GM19239 (cell line): ENCODE measurements around the gene RBM38.

ENCODE experiments used
- DNase-seq: peaks from one replicate; pipeline ENCODE4 v3.0.0; 2011; ENCODE audit warnings: low spot score; ENCODE audit not compliant: insufficient read length
- FAIRE-seq: peaks from 2 replicates; lab custom pipeline; 2011; peaks lifted over from hg19 to GRCh38; lab: Jason Lieb, UNC

The RBM38 gene

DNA sequence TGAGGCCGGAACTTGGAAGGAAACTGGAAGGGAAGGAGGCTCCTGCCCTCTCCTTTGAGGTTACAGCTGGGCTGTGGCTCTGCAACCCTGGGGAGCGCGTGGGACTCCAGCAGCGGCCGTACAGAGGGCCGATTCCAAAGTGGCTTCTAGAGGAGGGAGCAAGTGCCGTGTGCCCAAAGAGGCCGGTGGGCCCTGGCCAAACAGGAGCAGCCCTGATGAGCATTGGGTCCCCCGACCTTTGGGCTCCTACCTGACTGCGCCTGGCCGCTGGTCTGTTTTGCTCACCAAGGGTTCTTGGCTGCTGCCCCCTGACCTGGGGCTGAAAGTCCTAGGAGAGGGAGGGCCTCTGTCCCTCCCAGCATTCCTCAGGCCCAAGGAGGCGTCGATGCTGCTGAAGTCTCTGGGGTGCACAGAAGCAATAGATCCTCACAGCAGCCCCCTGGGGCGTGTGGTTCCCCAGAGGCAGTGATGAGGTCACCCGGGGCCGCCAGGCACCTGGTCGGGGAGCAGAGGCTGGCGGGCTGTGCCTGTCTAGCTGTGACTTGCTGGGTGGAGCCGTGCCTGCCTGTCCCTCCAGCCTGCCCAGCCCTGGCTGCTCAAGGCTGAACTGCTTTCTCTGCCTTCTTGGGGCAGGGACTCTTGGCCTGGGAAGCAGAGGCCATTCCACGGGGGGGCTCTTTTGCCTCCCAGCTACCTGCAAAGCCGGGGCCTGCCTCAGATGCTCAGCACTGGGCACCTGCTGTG lies 9.8 kb downstream of the RBM38 start:
- FAIRE-seq: no peak
- no peak for DNase-seq

DNA sequence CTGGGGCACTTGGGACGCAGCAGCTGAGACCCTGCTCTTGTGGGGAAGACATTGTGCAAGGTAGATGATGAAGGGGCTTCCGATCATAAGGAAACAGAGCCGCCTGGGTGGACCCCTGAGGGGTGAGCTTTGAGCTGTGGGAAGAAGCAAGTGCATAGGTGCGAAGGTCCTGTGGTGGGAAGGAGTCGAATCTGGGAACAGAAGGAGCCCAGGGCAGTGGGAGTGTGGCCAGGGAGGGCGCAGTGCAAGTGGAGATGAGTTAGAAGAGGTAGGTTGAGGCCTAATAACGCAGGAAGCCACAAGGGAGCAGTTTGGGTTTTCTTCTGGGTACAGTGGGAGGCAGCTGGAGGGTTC lies 10.3 kb downstream of the RBM38 start:
- no peak for DNase-seq

DNA sequence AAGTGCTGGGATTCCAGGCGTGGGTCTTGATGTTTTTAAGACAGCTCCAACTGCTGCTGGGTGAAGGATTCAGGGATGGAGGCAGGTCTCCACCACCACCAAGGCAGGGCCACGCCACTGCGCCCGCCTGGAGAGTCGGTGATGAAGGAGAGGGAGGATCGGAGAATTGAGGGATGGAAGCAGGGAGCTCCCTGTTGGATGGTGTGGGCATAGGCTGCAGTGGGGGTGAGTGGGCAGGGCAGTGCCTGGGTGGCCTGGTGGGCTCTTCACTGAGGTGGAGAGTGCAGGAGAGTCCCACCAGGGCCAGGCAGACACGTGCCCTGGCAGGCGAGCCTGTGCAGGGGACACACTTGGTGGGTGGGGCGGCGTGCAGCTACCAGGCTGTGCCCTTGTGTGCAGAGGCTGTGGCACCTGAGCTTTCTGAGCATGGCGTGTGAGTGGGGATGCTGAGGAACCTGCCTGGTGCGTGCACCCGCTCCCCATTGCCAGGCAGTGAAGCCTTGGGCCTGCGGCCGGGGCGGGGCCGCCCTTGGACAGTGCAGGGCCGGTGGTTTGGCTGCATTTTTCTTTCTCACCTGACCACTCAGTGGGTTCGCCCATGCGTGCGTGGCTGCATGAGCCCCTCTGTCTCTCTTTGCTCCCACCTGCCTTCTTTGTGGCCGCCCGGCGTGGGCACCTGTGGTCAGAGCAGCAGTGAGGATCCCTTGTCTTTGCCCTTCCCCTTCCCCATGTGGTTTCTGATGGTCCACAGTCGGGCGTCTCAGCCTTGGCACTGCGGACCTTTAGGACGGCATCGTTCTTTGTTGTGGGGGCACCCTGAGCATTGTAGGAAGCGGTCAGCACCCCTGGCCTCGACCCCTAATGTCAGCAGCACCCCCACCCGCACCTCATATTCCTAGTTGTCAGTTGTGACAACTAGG lies 11.3 kb downstream of the RBM38 start:
- no peak for FAIRE-seq

More for the DNA sequence above, 10.3 kb downstream of the RBM38 start:
- no peak for FAIRE-seq

DNA sequence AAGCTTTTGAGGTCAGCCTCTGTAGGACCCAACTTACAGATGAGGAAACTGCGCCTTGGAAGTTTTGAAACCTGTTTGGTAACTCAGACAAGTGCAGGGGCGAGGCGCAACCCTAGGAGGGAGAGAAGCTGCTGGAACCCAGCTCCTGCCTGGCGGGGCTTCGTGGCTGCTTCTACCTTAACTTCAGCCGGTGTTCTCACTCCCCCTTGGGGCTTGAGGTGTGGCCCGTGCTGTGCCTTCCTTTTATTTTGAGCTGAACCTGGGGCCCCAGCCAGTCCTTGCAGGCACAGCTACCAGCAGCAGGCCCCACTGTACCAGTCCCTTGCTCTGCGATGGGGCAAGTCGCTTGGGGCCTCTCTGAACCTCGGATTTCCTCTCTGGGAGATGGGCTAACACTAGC lies 12.0 kb downstream of the RBM38 start:
- DNase-seq (no peak), FAIRE-seq (no peak)

More for the DNA sequence above, 11.3 kb downstream of the RBM38 start:
- DNase-seq: no peak

DNA sequence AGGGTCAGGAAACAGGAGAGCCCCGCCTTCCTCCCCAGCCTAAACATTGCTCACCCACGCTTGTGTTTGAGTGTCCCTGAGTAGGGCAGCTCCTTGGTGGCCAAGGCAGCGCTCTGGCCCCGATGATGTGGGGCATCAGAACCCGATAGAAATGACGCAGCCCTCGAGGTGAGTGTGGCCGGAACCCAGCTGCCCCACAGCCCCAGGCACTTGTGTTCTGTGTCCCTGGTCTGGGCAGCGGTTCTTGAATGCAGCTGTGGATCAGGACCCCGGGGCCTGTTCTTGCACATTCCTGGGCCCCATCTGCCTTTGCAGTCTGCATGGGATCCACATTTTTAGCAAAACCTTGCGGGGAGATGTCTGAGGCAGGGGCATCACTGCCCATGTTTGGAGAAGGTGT lies 12.8 kb downstream of the RBM38 start:
- FAIRE-seq: no peak

DNA sequence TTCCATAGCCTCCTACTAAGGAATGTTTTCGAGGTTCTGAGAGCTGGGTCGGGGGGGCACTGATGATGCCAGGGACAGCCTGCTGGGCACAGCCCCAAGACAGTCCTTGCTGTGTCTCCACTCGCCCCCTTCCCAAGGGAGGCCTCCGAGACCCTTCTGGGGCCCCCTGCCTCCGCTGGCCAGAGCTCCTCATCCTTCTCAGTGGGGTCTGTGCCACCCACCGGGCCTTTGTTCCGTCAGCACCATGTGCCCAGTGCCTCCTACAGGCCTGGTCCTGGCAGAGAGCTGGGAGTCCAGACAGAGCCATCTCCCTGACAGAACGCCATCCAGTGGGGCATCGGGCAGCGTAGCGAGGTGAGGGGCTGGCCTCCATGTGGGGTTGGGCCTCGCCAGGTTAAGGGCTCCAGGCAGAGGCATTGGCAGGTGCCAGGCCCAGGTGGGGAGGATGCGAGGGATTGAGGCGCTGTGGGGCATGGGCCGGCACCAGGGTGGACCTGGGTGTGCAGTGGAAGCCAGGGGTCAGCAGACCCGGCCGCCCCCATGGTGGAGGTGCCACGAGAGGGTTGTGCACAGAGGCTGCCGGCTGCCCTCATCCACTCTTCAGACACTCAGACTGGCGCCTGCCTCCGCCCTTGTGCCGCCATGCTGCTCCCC lies 13.3 kb downstream of the RBM38 start:
- FAIRE-seq (no peak), DNase-seq (no peak)

More for the DNA sequence above, 12.8 kb downstream of the RBM38 start:
- no peak for DNase-seq

DNA sequence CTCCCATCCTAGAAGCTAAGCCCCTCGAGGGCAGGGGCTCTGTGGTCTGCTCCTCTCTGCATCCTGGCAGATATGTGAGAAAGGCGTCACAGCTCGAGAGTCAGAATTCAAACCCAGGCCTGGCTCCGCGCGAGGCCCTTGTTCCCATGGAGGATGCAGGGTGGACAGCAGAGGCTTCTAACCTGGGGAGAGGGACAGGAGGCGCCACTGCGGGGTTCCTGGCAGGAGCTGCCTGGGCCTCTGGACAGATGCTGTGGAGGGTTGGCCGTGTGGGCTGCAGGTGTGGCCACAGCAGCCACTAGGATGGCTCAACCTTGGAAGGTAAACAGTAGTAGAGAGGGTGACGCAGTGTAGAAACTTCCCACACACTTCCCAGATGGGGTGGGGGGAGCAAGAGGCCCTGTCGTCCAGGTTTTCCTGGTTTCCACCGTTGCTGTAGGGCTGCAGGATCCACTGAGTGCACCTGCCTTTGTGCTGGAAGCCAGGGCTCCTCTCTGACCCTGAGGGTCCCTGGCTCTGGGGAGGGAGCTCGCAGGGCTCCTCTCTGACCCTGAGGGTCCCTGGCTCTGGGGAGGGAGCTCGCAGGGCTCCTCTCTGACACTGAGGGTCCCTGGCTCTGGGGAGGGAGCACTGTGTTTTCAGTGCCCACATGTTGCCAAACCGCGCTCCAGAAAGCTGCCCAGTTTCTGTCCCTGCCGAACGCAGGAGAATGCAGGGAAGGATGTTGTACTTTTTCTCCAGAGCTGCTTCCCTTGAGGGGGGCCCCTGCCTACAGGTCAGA lies 14.2 kb downstream of the RBM38 start:
- DNase-seq (no peak), FAIRE-seq (no peak)

DNA sequence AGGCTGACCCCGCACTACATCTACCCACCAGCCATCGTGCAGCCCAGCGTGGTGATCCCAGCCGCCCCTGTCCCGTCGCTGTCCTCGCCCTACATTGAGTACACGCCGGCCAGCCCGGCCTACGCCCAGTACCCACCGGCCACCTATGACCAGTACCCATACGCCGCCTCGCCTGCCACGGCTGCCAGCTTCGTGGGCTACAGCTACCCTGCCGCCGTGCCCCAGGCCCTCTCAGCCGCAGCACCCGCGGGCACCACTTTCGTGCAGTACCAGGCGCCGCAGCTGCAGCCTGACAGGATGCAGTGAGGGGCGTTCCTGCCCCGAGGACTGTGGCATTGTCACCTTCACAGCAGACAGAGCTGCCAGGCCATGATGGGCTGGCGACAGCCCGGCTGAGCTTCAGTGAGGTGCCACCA lies 16.4 kb downstream of the RBM38 start:
- no peak for DNase-seq
- no peak for FAIRE-seq

DNA sequence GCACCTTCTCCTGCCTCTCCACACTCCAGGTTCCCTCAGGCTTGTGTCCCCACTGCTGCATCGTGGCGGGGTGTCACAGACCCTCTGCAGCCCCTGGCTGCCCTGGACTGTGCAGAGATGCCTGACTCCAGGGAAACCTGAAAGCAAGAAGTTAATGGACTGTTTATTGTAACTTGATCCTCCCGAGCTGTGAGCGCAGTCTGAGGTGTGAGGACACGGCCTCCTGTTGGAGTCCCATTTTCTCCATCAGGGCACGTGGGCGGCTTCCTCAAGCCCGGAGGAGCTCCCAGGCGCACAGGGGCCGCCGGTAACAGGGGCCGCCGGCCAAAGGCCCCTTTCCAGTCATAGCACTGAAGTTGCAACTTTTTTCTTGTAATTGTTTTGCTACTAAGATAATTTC lies 16.9 kb downstream of the RBM38 start:
- FAIRE-seq (no peak), DNase-seq (no peak)

DNA sequence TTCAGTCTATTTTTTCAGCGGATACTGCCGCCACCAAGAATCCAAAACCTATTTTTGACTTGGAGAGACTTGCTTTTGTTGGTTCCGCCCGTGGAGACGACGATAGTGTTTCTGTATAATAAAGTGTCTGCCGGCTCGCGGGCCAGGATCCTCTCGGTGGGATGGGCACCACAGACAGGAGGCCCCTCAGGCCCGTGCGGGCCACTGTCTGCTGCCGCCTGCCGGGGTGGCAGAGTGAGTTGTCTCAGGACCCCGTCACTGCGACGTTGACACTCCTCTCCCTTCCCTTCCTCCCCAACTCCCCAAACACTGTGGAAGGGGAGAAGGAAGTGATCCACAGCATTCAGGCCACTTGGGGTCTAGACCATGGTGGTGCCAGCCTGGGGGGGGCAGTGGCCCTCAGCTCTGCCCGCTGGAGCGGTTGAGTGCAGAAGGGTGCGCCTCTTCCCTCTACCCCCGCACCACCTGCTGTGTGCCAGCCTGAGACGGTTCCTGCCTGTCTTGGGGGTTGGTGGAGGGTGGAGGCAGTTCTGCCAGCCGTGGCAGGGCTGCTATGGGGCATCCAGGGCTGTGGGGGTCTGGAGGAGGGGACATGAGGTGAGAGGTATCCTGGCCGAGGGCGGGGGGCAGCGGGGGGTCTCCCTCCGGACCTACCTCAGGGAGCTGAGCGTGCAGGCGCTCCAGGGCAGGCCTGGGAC lies 17.5 kb downstream of the RBM38 start:
- DNase-seq (no peak), FAIRE-seq (no peak)

DNA sequence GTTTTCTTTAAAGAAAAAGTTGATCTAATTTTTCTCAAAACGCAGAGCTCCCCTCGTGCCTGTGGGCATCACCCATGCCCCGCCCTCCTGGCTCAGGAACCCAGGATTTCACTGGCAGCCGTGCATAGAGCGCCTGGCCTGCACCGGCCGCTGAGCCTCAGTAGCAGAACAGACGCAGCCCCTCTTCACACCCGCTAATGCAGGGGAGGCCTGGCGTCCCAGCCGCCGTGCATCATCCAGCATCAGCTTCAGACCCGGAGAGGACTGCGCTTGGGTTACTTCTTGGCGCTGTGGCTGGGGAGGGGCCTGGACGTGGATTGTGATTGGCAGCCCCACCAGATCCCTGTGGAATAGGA lies 18.1 kb downstream of the RBM38 start:
- FAIRE-seq (no peak), DNase-seq (no peak)

DNA sequence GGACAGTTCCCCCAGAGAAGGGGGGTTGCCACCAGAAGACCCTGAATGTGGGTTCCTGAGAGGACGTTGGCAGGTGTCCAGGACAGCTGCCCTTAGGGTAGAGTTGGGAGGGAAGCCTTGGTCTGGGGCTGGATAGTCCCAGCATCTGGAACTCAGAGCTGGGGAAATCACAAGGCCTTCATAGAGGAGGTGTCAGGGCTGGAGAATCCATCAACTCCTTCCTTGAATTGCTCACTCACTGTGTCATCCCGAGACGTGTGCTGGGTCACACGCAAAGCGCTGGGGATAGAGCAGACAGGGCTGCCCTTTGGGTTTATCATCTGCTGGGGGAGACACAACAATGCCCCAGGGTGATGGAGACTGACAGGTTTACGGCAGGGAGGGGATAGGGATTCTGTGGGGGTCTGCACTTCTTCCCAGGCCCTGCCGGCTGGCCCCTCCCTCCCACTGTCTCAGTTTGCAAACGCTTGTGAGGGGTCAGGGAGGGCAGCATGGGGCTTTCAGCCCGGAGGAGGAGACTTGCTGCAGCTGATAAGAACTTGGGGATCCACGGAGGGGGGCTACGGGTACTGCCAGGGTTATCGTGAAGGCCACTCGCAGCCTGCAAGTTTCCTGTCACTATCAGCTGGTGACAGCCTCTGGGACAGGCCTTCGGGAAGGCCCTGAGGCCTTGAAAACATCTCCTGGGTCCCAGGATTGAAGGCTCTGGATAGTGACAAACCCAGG lies 18.6 kb downstream of the RBM38 start:
- FAIRE-seq (no peak), DNase-seq (no peak)

DNA sequence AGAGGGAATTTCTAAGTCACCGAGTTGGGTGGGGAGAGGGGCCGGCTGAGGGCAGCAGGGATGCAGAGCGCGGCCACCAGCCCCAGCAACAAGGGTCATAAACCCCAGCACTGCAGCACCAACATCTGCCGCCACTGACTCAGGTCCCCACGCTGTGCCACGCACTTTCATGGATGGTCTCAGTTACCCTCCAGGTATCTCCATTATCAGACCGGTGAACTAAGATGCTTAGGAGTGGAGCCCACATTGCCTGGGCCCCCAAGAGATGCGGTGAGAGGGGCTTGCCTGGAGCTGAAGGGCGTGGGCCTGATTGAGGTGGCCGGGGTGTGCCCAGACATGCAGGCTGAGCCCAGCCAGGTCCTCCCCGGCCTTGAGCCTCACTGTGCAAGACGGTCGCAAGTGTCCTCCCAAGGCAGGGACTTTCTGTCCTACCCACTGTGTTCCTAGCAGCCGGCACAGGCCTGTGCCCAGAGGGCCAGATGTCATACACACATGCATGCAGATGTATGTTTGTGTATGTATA lies 19.3 kb downstream of the RBM38 start:
- FAIRE-seq (no peak), DNase-seq (no peak)

DNA sequence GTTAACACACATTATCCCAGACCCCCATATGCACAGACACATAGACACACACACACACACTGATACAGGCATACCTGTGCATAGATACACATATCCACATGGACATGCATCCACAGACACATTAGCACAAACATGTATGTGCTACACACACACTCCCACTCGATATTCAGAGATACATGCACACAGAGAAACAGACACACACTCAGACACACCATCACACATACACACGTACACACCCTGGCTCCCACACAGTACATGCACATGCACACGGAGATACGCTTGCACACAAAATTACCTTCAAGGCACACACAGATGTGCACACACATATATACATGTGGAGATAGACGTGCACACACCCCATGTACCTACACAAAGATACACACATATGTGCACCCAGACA lies 19.7 kb downstream of the RBM38 start:
- DNase-seq: no peak
- FAIRE-seq: no peak

DNA sequence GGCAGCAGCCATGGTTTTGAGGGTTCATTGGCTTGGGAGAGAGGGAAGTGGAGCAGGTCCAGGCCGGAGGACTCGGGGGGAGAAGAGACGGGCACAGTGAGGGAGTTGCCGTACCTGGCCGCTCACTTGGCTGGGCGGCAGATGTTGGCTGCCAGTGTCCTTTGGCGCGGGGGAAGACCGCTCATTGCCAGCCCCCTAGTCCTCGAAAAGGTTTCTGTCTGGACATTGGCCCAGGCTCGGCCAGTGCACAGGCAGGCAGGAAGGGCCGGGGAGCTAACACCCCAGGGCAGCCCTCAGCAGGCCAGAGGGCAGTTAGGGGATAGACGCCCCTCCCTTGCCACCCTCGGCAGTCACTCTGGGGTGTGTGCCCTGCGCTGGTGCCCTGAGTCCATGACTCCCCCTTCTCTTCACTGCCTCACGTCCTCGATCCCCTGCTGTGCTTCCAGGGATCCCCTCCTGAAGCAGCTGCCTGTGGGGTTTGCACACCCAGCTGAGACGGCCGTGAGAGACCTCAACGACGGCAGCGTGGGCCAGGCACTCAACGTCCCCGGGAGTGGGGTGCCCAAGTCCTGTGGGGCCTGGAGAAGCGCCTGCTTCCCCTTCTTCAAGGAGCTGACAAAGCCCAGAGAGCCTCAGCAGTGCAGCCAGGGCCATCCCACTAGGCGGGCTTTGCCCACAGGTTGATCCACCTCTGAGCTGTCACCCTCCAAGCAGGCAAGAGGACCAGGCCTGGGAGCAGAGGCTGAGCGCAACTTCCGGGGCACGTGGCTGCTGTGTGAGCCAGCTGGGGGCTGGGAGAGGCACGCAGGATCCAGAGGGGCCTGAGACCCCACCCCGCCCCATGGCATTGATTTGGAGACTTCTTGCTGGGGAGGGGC lies 20.4 kb downstream of the RBM38 start:
- DNase-seq: no peak
- no peak for FAIRE-seq

DNA sequence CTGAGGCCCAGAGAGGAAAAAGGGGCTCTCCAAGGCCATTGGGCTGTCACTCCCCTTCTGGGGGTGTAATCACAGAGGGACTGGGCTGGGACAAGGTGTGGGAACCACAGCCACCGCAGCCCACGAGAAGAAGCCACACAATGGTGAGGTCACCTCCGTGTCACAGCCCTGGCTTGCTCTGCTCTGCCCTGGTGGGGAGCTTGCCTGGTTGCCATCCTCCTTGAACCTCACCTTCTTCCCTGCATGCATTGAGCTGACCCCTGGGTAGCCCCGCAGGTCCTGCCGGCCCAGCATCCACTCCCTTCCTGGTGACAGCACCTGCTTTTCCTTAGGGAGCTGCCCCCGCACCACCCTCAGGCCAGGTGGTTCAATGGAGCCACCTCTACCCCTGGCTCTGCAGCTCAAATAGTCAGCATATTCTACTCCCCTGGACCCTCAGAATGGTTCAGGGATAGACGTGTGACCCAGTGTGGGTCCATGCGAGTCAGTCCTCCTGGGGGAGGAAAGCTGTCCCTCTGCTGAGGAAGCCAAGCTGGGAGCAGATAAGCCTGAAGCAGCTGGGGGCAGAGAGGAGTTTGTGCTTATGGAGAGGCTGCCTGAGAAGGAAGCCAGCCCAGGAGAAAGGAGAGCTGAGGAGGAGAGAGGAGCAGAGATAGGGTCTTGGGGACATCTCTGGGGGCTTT lies 21.3 kb downstream of the RBM38 start:
- no peak for FAIRE-seq

DNA sequence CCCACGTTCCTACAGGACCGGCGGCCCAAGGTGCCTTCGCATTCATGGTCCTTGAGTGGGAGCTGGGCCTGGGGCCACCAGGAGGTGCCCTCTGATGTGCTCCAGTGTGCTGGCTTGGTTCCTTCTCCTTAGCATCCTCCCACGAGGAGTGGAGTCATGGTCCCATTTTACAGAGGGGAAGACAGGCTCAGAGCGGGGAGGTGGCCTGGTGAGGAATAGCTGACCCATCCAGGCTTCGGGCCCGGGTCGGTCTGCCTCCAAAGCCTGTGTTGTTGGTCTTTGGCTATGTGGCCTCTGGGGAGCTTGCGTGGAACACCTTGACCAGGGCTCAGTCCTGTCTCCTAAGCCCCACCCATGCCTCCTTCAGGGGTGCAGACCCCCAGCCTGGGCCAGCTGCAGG lies 22.8 kb downstream of the RBM38 start:
- DNase-seq: no peak
- no peak for FAIRE-seq

More for the DNA sequence above, 21.3 kb downstream of the RBM38 start:
- DNase-seq: no peak
